IMR-90 (cell line): Measurements from ENCODE around the gene MRFAP1L1.

Experiments
- NFE2L2 ChIP-seq: fragments of 150-350 bp; IDR thresholded peaks from 2 replicates; pipeline ENCODE4 v1.6.1; 2016; ENCODE audit warnings: low read depth, mild to moderate bottlenecking, low read length
- RCOR1 ChIP-seq: IDR thresholded peaks from 2 replicates; pipeline ENCODE4 v1.6.1; 2012; ENCODE audit warnings: mild to moderate bottlenecking, low read length, improper control_type of control experiment; ENCODE audit not compliant: insufficient replicate concordance
- TF ChIP-seq, protein P1 (sequence below): conservative IDR thresholded peaks from 2 replicates; pipeline ENCODE4 v1.5.1; 2012; ENCODE audit warnings: mild to moderate bottlenecking, low read depth, low read length, improper control_type of control experiment

DNA sequence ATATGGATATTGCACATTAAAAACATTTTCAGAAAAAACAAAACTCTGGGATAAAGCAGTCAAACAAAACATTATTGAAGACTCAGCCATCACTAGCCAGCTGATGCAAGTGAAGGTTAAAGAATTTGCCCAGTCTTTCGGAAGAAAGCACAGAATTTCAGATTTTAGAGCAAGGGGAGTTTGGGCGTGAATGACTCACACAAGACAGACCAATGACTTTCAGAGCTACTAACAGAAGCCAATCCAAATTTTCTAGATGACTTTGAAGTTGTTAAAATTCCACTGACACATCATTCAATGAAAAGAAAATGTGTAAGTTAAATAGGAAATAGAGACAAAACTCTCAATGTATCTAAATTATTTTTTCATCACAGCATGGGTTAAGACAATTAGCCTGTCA, 4.0 kb downstream of the MRFAP1L1 start:
- TF ChIP-seq, protein P1, sequence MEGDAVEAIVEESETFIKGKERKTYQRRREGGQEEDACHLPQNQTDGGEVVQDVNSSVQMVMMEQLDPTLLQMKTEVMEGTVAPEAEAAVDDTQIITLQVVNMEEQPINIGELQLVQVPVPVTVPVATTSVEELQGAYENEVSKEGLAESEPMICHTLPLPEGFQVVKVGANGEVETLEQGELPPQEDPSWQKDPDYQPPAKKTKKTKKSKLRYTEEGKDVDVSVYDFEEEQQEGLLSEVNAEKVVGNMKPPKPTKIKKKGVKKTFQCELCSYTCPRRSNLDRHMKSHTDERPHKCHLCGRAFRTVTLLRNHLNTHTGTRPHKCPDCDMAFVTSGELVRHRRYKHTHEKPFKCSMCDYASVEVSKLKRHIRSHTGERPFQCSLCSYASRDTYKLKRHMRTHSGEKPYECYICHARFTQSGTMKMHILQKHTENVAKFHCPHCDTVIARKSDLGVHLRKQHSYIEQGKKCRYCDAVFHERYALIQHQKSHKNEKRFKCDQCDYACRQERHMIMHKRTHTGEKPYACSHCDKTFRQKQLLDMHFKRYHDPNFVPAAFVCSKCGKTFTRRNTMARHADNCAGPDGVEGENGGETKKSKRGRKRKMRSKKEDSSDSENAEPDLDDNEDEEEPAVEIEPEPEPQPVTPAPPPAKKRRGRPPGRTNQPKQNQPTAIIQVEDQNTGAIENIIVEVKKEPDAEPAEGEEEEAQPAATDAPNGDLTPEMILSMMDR, result no peak
- TF ChIP-seq NFE2L2 (no peak), RCOR1 (no peak)
